Measurements from ENCODE around the gene CCND2.
A peak's percentile ranks its signal among the peaks of the same experiment; 100 is the strongest.

CCND2 gene

DNA sequence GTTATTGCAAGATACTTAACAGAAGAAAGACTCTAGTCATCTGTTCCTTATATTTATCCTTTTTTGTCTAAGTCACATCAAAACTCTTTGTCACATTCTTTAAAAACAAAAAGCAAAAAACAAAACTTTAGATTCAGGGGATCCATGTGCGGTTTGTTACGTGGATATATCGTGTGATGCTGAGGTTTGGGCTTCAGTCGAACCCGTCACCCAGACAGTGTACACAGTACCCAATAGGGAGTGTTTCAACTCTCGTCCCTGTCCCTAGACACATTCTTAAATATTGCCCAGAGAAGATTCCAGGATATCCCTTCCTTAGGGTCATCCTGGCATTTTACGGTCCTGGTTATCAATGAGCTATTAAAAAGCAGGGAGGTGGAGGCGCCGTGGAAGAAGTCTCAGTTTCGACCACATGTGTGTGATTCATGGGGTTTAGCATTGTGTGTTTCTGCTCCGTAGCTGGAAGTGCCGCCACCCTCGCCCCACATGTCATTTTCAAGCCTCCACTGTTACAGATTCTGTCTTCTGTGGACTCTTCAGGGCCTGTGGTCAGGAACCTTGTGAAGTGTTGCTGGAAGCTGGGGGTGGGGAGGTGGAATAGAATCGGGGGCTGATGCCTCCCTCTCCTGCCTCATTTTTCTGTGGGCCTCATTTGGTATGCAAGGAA lies 19.9 kb downstream of the CCND2 start:
- DNase-seq: peak; percentile 64

DNA sequence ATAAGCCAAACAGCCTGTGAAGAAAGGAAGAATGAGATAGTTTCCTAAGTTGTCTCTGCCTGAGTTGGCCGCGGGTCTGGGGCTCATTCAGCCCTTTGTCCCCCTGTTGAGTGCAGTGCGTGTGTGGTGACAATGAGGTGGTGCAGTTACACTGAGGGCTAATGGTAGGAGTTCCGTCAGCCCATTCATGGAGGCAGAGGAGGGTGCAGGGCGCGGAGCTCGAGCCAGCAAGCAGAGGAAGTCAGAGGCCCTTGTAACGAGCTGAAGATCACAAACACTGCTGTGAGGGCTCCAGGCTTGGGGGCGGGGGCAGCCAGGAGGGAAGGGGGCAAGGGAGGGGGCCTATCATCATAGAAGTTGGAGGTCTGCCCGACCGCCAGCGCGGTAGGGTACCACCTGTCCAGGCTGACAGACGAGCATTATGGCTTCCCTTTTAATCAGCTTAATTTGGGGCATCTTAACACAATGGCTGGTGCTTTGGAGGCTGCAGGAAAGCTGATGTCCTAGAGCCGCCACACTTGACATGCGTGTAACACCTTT lies 20.5 kb downstream of the CCND2 start:
- DNase-seq: no peak

DNA sequence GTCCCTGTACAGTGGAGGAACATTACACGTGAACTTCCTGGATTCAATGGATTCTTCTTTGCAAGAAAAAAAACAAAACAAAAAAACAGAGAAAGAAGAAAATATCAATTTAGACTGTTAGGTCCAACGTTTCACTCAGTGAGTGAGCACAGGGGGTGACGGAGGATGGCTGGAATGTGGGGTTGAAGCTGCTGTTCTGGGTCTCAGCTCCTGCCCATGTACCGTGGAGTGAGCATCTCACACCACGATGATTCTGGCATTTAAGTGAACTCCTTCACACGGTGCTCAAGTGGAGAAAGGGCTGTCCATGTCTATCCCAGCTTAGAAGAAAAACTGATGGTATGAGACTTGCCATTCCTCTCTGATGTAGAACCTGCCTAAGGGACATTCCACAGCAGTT lies 23.2 kb downstream of the CCND2 start:
- DNase-seq: no peak

DNA sequence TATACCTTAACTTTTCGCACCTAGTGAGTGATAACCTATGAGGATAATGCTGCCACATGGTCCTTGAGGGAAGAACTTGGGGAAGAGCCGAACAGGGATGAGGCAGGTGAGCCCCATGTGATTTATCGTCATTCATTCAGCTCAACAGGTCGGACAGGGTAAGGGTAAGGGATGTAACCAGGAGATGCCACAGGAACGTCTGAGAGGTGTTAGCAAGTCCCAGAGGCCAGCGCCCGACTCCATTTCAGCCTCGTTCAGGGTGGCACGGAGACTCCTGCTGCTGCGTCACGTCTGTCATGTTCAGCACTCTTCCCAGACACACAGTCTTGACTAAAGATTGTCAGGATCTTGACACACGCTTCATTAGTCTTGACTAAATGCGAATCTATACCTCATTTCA lies 24.1 kb downstream of the CCND2 start:
- DNase-seq: no peak

DNA sequence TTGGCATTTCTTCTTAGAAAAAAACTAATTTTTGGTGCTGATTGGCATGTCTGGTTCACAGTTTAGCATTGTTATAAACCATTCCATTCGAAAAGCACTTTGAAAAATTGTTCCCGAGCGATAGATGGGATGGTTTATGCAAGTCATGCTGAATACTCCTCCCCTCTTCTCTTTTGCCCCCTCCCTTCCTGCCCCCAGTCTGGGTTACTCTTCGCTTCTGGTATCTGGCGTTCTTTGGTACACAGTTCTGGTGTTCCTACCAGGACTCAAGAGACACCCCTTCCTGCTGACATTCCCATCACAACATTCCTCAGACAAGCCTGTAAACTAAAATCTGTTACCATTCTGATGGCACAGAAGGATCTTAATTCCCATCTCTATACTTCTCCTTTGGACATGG lies 27.3 kb downstream of the CCND2 start:
- no peak for DNase-seq

DNA sequence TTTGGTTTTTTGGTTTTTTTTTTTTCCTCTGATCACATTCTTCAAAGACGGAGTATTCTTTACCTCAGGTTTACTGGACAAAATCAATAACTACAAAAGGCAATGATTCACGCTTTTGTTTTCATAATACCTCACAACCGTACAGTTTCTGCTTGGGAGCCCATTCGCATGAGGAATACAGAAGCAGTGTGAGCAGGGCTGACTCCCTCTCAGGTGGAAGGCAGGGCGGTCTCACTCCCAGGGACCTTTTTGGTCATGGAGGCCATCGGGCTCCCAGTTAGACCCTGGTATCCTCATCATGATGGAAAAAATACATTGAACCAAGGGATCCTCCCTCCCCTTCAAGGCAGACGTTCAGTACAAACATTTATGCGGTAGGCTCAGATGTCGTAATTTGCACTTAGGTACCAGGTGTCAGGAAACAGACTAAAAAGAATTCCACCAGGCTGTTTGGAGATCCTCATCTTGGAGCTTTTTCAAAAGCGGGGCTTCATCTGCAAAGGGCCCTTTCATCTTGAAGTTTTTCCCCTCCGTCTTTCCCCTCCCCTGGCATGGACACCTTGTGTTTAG lies 28.5 kb downstream of the CCND2 start:
- DNase-seq: no peak

DNA sequence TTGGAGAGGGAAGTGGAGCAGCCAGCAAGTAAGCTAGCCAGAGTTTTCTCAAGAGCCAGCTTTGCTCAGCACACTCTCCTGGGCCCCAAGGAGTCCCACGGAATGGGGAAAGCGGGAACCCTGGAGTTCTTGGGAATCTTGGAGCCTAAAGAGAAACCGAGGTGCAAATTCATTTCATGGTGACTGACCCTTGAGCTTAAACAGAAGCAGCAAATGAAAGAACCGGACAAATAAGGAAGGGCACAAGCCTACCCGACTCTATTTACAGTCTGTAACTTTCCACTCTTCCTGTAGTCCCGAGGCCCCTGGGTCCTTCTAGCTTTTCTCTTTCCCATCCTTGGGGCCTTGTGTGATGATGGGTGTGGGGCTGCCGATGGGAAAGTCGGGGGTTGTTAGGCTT lies 29.3 kb downstream of the CCND2 start:
- DNase-seq: no peak

DNA sequence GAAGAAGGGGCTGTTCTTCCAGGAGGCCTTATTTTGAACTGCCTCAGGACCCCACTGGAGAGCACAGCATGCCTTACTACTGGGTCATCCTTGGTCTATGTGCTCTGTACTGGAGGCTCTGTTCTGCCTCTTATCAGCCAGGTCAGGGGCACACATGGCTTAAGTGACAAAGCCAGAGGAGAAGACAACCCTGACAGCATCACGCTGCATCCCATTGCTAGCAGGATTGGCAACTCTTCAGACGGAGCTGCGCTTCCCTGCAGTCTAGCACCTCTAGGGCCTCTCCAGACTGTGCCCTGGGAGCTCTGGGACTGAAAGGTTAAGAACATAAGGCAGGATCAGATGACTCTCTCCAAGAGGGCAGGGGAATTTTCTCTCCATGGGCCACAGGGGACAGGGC lies 30.2 kb downstream of the CCND2 start:
- DNase-seq: no peak

DNA sequence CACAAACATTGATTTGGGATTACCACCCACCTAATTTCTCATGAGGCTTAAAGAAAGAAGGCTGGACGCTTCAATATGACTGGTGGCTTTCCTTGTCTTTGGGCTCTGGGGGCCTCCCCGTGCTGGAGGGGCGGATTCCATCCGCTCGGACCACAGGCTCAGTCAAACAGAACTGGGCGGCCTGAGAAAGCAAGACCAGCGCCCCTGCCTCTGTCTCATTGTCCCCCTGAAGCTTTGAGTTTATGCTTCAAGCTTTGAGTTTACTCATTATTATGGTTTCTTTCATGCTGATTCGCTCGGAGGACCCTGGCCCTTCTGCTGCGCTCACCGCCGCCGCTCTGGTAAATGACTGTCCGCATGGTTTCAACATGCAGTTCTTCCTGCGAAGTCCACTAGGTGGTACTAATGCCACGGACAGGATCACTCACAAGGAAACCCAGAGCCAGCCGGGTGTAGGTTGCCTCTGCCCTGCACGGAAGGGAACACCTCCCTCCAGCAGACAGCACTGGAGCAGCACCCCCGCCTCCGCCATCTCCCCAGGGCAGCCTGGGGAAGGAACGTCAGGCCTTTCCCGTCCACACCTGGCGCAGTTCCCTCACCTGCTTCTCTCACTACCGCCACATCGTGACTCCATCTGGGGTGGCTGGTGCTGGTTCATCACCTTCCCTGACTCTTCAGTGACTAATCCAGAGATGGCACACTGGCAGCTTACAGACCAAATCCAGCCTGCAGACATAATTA lies 34.2 kb downstream of the CCND2 start:
- peak; percentile 39 for DNase-seq

DNA sequence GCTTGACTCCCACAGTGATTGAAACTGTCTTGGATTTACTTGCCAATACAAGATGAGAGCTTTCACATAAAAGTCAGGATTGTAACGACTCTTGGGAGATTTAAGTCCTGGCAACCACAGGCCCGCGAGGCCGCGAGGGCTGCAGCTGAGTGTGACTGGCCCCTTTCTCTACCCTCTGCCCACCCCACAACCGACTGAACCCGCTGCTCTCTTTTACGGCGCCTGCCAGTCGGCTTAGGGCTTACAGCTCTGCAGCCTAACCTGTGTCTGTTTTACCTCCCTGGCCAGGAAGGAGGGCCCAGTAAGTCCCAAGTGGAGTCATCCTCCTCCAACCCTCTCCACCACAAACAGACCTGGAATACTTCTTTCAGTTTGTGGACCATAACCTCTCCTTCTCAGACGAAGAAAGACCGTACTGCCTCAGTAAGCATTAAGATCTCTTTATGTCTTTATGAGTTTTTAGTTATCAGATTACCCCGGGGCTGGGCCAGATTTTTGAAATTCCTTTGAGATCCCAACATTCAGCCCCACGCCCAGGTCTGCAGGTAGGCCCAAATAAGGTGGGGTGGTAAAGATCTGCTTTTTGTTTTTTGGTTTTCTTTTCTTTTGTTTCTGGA lies 34.9 kb downstream of the CCND2 start:
- DNase-seq: no peak

DNA sequence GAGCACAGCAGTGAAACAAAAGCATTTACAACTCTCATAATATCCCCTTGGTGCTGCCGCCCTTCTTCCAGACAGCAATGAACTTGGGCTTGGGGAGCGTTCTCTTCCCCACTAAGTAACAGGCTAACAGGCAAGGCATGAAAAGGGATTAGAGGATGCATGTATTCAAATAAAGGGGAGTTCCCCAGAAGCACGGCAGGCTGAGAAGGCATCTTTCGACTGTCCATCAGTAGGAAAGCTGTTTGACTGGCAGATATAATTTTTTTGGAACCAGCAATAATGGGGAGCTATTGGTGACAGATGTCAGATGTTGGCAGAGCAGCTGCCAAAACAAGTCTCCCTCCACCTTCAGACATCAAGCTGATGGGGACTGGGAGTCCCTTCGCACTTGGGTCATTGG lies 38.2 kb downstream of the CCND2 start:
- DNase-seq: no peak

DNA sequence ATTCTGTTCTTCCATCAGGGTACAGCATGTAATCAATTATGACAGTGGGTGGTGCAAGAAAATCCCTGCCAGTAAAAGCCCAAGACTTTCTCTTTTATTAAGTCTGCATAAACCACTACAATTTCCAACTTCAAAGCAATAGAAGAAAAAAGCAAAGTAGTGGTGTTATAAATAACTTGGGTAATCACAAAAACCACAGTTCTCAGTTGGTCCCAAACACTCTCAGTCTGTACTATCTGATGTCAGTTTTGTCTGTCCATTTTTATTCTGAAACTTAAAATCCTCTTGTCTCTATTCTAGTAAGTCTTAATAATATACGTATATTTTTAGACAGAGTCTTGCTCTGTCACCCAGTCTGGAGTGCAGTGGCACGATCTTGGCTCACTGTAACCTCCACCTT lies 38.7 kb downstream of the CCND2 start:
- DNase-seq: no peak

DNA sequence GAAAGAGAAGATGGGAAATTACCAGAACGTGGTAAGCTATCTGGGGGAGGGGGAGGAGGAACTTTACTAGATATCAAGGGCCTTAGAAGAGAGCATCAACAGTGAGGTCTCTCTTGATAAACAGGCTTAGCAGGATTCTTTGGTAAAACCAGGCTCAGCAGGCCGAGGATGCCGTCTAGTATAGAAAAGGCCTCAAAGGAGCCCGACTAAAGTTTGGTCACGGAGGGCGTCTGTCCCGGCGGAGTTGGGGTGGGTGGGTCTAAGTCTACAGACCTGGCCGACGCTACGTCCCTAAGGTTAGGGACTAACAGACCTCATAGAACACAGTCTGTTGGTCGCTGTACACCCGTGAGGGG lies 46.9 kb downstream of the CCND2 start:
- no peak for DNase-seq

DNA sequence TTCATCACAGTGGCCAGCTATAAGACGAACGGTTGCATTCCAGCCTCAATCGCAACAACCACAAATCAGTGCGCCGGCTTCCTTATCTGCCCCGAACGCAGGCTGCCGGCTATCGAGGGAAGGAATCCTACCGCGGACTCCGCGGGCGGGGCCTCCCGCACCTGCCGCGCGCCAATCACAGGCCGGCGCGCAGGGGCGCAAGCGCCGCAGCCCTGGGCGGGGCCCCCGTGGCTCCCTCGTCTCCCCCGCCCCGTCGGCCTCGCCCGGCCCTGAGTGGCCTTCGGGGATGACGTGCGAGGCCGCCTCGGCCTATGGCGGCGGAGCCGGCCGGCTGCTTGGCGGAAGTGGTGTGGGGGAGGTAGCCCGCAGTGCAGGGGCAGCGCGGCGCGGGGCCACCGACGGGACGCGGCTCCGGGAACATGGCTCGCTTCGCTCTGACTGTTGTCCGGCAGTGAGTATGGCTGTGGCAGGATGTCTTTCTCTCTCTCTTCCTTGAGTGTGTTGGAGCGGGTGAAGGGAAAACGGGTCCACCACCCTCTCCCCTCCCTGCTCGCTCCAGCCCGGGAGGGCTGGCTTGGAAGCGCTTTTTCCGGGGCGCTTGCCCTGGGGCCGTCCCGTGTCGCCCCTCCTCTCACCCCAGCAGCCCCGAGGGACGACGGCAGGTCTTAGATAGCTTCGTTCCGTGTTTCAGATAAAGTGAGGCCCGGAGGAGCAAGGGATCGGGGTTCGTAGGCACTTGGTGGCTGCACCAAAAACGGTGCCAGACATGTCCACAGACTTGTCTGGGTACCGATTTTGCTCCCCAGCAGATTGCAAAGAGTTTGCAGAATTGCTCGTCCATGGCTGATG lies 47.5 kb downstream of the CCND2 start, which contains the start of gene TIGAR:
TIGAR (plus strand) TSS at position 361 of the 849 bp plus-strand sequence; CDS start at position 420, 59 bp downstream.
- DNase-seq: peak; percentile 94

DNA sequence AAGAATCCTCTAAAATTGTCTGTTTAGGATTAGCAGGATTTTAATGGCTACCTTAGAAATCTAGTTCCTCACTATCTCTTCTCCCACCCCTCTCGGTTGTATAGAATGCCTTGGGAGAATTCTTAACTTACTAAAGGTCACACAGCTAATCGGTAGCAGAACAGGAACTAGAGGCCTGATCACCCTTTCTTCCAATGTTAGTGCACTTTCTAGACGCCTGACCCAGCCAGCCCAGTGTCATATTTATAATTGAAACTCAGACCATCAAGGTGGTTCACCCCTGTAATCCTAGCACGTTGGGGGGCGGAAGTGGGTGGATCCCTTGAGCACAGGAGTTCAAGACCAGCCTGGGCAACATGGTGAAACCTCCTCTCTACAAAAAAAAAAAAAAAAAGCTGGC lies 49.2 kb downstream of the CCND2 start:
- DNase-seq: no peak

Measured in activated CD4-positive, alpha-beta T cell treated with anti-CD3 and anti-CD28 coated beads, Interleukin-2, amount 50 U/mL, for 16 hours (primary cell).